ENCODE measurements around the gene TRPM2. TPM values are rescaled to one million over a fixed set of nuclear protein-coding genes. Genes with fewer than 3 reads are reported as not detected.

TRPM2 gene
- total RNA-seq, 1 experiment from 2014 or later: 28.1 TPM

GRCh38 chr21:44441581-44442265, 88.3 kb downstream of the TRPM2 start:
- Histone ChIP-seq H3K9me2 (ENCODE audit: insufficient read depth) (no peaks in the 10 kb centered on the region), H3K4me1 (ENCODE audit: control insufficient read depth in 1 of 2, insufficient read depth in 2 of 2, low read length in 2 of 2) (peaks cover 5 to 13% of the 10 kb centered on the region in 2 experiments; a peak in 3 of 4 replicates), H2AFZ (ENCODE audit: low read depth, low read length, poor library complexity, severe bottlenecking) (no peak overlapping the region), H3K9me3 (ENCODE audit: control insufficient read depth in 1 of 2, insufficient read depth in 1 of 2, low read depth in 1 of 2, low read length in 2 of 2) (no peaks in the 10 kb centered on the region), H3K27ac (ENCODE audit: low read depth, low read length) (no peak overlapping the region), H3K9ac (ENCODE audit: low read length) (no peak overlapping the region), H3K79me2 (ENCODE audit: insufficient read depth, low read length) (no peaks in the 10 kb centered on the region), H3K27me3 (ENCODE audit: insufficient read depth, low read length) (no peaks in the 10 kb centered on the region), H3K36me3 (ENCODE audit: control insufficient read depth in 1 of 2, insufficient read depth in 2 of 2, low read length in 2 of 2) (peaks cover 2 to 6% of the 10 kb centered on the region in 2 experiments; a peak in 2 of 4 replicates), H3K4me3 (replicated peaks in 1 of 2; ENCODE audit: low read depth in 1 of 2, low read length in 2 of 2) (no peak overlapping the region), H4K20me1 (ENCODE audit: insufficient read depth) (no peaks in the 10 kb centered on the region), H3K4me2 (ENCODE audit: low read length) (no peak overlapping the region)
- CTCF ChIA-PET: interaction anchor here (0.7 kb wide), 1 partner anchor 14 kb away, joined by 3 read pairs; no protein-coding TSS in a partner anchor
- intact Hi-C loops (cut with micrococcal nuclease): no loop called here
- POLR2A ChIA-PET: no interaction called here
- TF ChIP-seq ZNF274 (IDR thresholded peaks at IDR 0.05; ENCODE audit: low read depth, low read length) (no peak), SRF (IDR thresholded peaks at IDR 0.05; ENCODE audit: low read depth) (no peak), CTCF (IDR thresholded peaks at IDR 0.05 in 2 of 3, conservative IDR thresholded peaks at IDR 0.05 in 1 of 3; ENCODE audit: borderline replicate concordance in 1 of 3, insufficient read depth in 1 of 3, low read depth in 2 of 3, low read length in 2 of 3) (no peak), YY1 (IDR thresholded peaks at IDR 0.05; ENCODE audit: extremely low read depth, insufficient replicate concordance, low read depth, low read length) (no peak), EGR1 (IDR thresholded peaks at IDR 0.05; ENCODE audit: low read depth) (no peak), EZH2 (IDR thresholded peaks at IDR 0.05) (no peak), POLR2A (IDR thresholded peaks at IDR 0.05; ENCODE audit: borderline replicate concordance, extremely low read depth, insufficient read depth, insufficient read length) (no peak), CEBPB (IDR thresholded peaks at IDR 0.05; ENCODE audit: low read depth) (no peak), TCF7L2 (IDR thresholded peaks at IDR 0.05; ENCODE audit: borderline replicate concordance, extremely low read depth, insufficient read depth, insufficient read length) (no peak), REST (IDR thresholded peaks at IDR 0.05; ENCODE audit: low read depth) (no peak)
- no TSS peak for BruUV-seq (replicated peaks)
- RAD21 ChIA-PET (ENCODE audit: low non-redundant PET in 1 of 2, low total read pairs in 2 of 2, uncharacterized antibody in 2 of 2, unreplicated experiment in 2 of 2): interaction anchor here in 1 of 2 experiments (0.6 kb wide), 1 partner anchor 10 kb away, joined by 3 read pairs; no protein-coding TSS in a partner anchor
- ATAC-seq (no peak), DNase-seq (ENCODE audit: low read depth, low spot score) (no peak)
